Chondrocyte (in vitro differentiated cells): Measurements from ENCODE around the gene OR1D5. TPM values are rescaled to one million over a fixed set of nuclear protein-coding genes. Genes with fewer than 3 reads are reported as not detected.
"Not testable (repeated sequence)": the region's sequence is repeated elsewhere in the genome, so short reads cannot be mapped to it uniquely, and the experiment has no call there.

ENCODE experiments used
- DNase-seq: peaks from one replicate; pipeline ENCODE4 v3.0.0; 2021; ENCODE audit warnings: mixed read lengths, low spot score
- H3K27ac Mint-ChIP-seq: one replicate; pipeline ENCODE4 v1.8.0; 2021; ENCODE audit warnings: mild to moderate bottlenecking, moderate library complexity, mixed read lengths; ENCODE audit not compliant: unreplicated experiment
- H3K27me3 Mint-ChIP-seq: 2 replicates; pipeline ENCODE4 v1.8.0; 2021; ENCODE audit warnings: low read depth, mixed read lengths
- H3K36me3 Mint-ChIP-seq: 2 replicates; pipeline ENCODE4 v1.8.0; 2021; ENCODE audit warnings: low read depth, mixed read lengths
- H3K4me1 Mint-ChIP-seq: 2 replicates; pipeline ENCODE4 v1.8.0; 2021; ENCODE audit warnings: low read depth, mild to moderate bottlenecking, mixed read lengths
- H3K4me3 Mint-ChIP-seq: one replicate; pipeline ENCODE4 v1.8.0; 2021; ENCODE audit warnings: mild to moderate bottlenecking, moderate library complexity, mixed read lengths; ENCODE audit not compliant: unreplicated experiment
- H3K9me3 Mint-ChIP-seq: 2 replicates; pipeline ENCODE4 v1.8.0; 2021; ENCODE audit warnings: low read depth, mixed read lengths
- CTCF ChIP-seq: fragments of 200-600 bp; sonication (generic); IDR thresholded peaks from 2 replicates; pipeline ENCODE4 v1.5.0; 2021; ENCODE audit warnings: antibody characterized with exemption, mild to moderate bottlenecking, moderate library complexity
- total RNA-seq: library from RNA; stranded (reverse); gene quantifications from 3 replicates; pipeline ENCODE4 v1.2.1, GENCODE V29; 2021

Gene OR1D5
- total RNA-seq, 1 donor from 2014 or later, result not detected

- H3K27ac Mint-ChIP-seq, result no peak overlapping the region
- peaks cover 10% of the 10 kb centered on the region for H3K27me3 Mint-ChIP-seq
- no peak for TF ChIP-seq CTCF
- H3K4me1 Mint-ChIP-seq, result no peaks in the 10 kb centered on the region
- H3K36me3 Mint-ChIP-seq, result no peaks in the 10 kb centered on the region
- DNase-seq, result peak; percentile 55
- no peak overlapping the region for H3K4me3 Mint-ChIP-seq
- H3K9me3 Mint-ChIP-seq, result no peaks in the 10 kb centered on the region
Measured at GRCh38 chr17:3034578-3034920, 28.9 kb downstream of the OR1D5 start.

- no peak for TF ChIP-seq CTCF
- Mint-ChIP-seq H3K36me3 (no peaks in the 10 kb centered on the region), H3K27me3 (peaks cover 8% of the 10 kb centered on the region), H3K4me1 (no peaks in the 10 kb centered on the region), H3K27ac (no peak overlapping the region), H3K9me3 (no peaks in the 10 kb centered on the region), H3K4me3 (no peak overlapping the region)
- peak; percentile 85 for DNase-seq
Measured at GRCh38 chr17:3033741-3034577, 29.4 kb downstream of the OR1D5 start.

- H3K27ac Mint-ChIP-seq, result no peak overlapping the region
- H3K9me3 Mint-ChIP-seq, result no peaks in the 10 kb centered on the region
- peaks cover 7% of the 10 kb centered on the region for H3K27me3 Mint-ChIP-seq
- DNase-seq, result peak; percentile 83
- no peaks in the 10 kb centered on the region for H3K4me1 Mint-ChIP-seq
- TF ChIP-seq CTCF, result no peak
- no peak overlapping the region for H3K4me3 Mint-ChIP-seq
- H3K36me3 Mint-ChIP-seq, result no peaks in the 10 kb centered on the region
Measured at GRCh38 chr17:3033248-3033640, 30.2 kb downstream of the OR1D5 start.

- peak; percentile 69 for DNase-seq
- H3K27ac Mint-ChIP-seq, result no peak overlapping the region
- H3K4me3 Mint-ChIP-seq, result no peak overlapping the region
- no peak for TF ChIP-seq CTCF
- H3K36me3 Mint-ChIP-seq, result no peaks in the 10 kb centered on the region
- no peaks in the 10 kb centered on the region for H3K4me1 Mint-ChIP-seq
- peaks cover 7% of the 10 kb centered on the region for H3K27me3 Mint-ChIP-seq
- H3K9me3 Mint-ChIP-seq, result no peaks in the 10 kb centered on the region
Measured at GRCh38 chr17:3032258-3033247, 30.9 kb downstream of the OR1D5 start.

GRCh38 chr17:3030852-3031470 lies 32.4 kb downstream of the OR1D5 start:
- H3K9me3 Mint-ChIP-seq, H3K4me3 Mint-ChIP-seq, H3K36me3 Mint-ChIP-seq, H3K27ac Mint-ChIP-seq, H3K4me1 Mint-ChIP-seq, H3K27me3 Mint-ChIP-seq: not testable (repeated sequence)
- DNase-seq, result peak; percentile 49
